H1 (cell line): ENCODE data around the gene SERINC1. TPM values are rescaled to one million over a fixed set of nuclear protein-coding genes. Genes with fewer than 3 reads are reported as not detected.

ENCODE experiments used
- CTCF ChIA-PET: fragments of 300-600 bp; sonication (Branson Sonifier 250); formaldehyde crosslinking; loops from one replicate; lab custom pipeline; 2021; ENCODE audit not compliant: partially characterized antibody; lab: Charles Lee
- POLR2A ChIA-PET: fragments of 300-600 bp; sonication (Branson Sonifier 250); formaldehyde crosslinking; loops from one replicate; lab custom pipeline; 2021; ENCODE audit warnings: inconsistent platforms; ENCODE audit not compliant: partially characterized antibody; lab: Charles Lee
- DNase-seq, 2 experiments: peaks; one replicate each; pipeline versions ENCODE4 v3.0.0 to v3.0.0-alpha.2; 2010 to 2022; ENCODE audit warnings: low spot score in 2 of 2, low read depth in 1 of 2, mixed read lengths in 1 of 2
- FAIRE-seq: peaks from 2 replicates; lab custom pipeline; 2011; peaks lifted over from hg19 to GRCh38; lab: Jason Lieb, UNC
- H2AFZ ChIP-seq: 2 replicates; pipeline ENCODE4 v1.8.1; 2012; ENCODE audit warnings: low read length, inconsistent platforms
- H2AK5ac ChIP-seq: 2 replicates; pipeline ENCODE4 v1.6.1; 2013; ENCODE audit warnings: low read depth, low read length
- H2BK120ac ChIP-seq: replicated peaks from 2 replicates; pipeline ENCODE3; 2013; ENCODE audit warnings: low read depth, low read length, inconsistent platforms
- H2BK12ac ChIP-seq: 2 replicates; pipeline ENCODE4 v1.6.1; 2013; ENCODE audit warnings: low read depth, low read length
- H2BK15ac ChIP-seq: 2 replicates; pipeline ENCODE4 v1.6.1; 2013; ENCODE audit warnings: low read length
- H2BK20ac ChIP-seq: 2 replicates; pipeline ENCODE4 v1.6.1; 2013; ENCODE audit warnings: low read length
- H2BK5ac ChIP-seq: 2 replicates; pipeline ENCODE4 v1.6.1; 2013; ENCODE audit warnings: low read depth, low read length
- H3K14ac ChIP-seq: 2 replicates; pipeline ENCODE4 v1.6.1; 2013; ENCODE audit warnings: inconsistent platforms; ENCODE audit not compliant: insufficient read length
- H3K18ac ChIP-seq: 2 replicates; pipeline ENCODE4 v1.6.1; 2013; ENCODE audit warnings: low read length; ENCODE audit errors: extremely low read depth
- H3K23ac ChIP-seq: 2 replicates; pipeline ENCODE4 v1.6.1; 2013; ENCODE audit warnings: inconsistent platforms; ENCODE audit not compliant: insufficient read length
- H3K23me2 ChIP-seq: 2 replicates; pipeline ENCODE4 v1.6.1; 2013; ENCODE audit warnings: low read depth, low read length
- H3K27ac ChIP-seq: 2 replicates; pipeline ENCODE4 v1.6.1; 2011; ENCODE audit warnings: low read depth, low read length, inconsistent platforms
- H3K27me3 ChIP-seq, 4 experiments: replicated peaks in 1 of 4; 1 replicate in 1 of 4; 2 replicates in 3 of 4; pipeline versions ENCODE4 v1.6.1 to v1.8.1; 2011 to 2013; ENCODE audit warnings: low read length in 3 of 4, mild to moderate bottlenecking in 3 of 4, inconsistent platforms in 2 of 4, mixed read lengths in 2 of 4, moderate library complexity in 1 of 4; ENCODE audit not compliant: control insufficient read depth in 3 of 4, insufficient read depth in 3 of 4; ENCODE audit errors: extremely low read depth in 1 of 4
- H3K36me3 ChIP-seq, 4 experiments: 2 replicates each; pipeline versions ENCODE4 v1.6.1 to v1.8.1; 2011 to 2013; ENCODE audit warnings: mild to moderate bottlenecking in 4 of 4, low read length in 3 of 4, moderate library complexity in 2 of 4, control low read depth in 1 of 4, inconsistent platforms in 1 of 4; ENCODE audit not compliant: insufficient read depth in 4 of 4, control insufficient read depth in 2 of 4
- H3K4ac ChIP-seq: replicated peaks from 2 replicates; pipeline ENCODE3; 2013; ENCODE audit warnings: low read length, low read depth, mixed read lengths, inconsistent platforms; ENCODE audit not compliant: insufficient read length
- H3K4me1 ChIP-seq, 4 experiments: replicated peaks in 1 of 4; 1 replicate in 1 of 4; 2 replicates in 3 of 4; pipeline versions ENCODE4 v1.6.1 to v1.8.1; 2011 to 2013; ENCODE audit warnings: low read length in 3 of 4, inconsistent platforms in 2 of 4, mixed read lengths in 1 of 4; ENCODE audit not compliant: insufficient read depth in 4 of 4, control insufficient read depth in 3 of 4
- H3K4me2 ChIP-seq, 2 experiments: 2 replicates each; pipeline versions ENCODE4 v1.6.1 to v1.8.1; 2011 to 2013; ENCODE audit warnings: low read depth in 2 of 2, low read length in 2 of 2, control low read depth in 1 of 2, inconsistent platforms in 1 of 2, mild to moderate bottlenecking in 1 of 2; ENCODE audit not compliant: insufficient read depth in 1 of 2
- H3K4me3 ChIP-seq, 4 experiments: fragments of 200-600, 300-600 bp in 1 of 4; sonication (generic), shearing (Covaris generic), sonication (Bioruptor Twin) in 1 of 4; 2 replicates each; pipeline versions ENCODE4 v1.5.1 to v1.8.1; 2011 to 2016; ENCODE audit warnings: low read length in 4 of 4, low read depth in 3 of 4, control low read depth in 2 of 4, inconsistent platforms in 2 of 4, mild to moderate bottlenecking in 2 of 4, mixed read lengths in 1 of 4, moderate library complexity in 1 of 4; ENCODE audit not compliant: insufficient read depth in 2 of 4; ENCODE audit errors: extremely low read depth in 1 of 4
- H3K56ac ChIP-seq: replicated peaks from 2 replicates; pipeline ENCODE3; 2013; ENCODE audit warnings: low read depth, mild to moderate bottlenecking, mixed read lengths, low read length, inconsistent platforms; ENCODE audit not compliant: insufficient read length
- H3K79me1 ChIP-seq: 2 replicates; pipeline ENCODE4 v1.6.1; 2013; ENCODE audit warnings: low read depth, low read length, control low read depth
- H3K79me2 ChIP-seq, 2 experiments: 2 replicates each; pipeline versions ENCODE4 v1.6.1 to v1.8.1; 2012 to 2013; ENCODE audit warnings: low read length in 2 of 2, mild to moderate bottlenecking in 2 of 2, inconsistent platforms in 1 of 2; ENCODE audit not compliant: insufficient read depth in 2 of 2, control insufficient read depth in 1 of 2
- H3K9ac ChIP-seq, 4 experiments: replicated peaks in 1 of 4; 1 replicate in 1 of 4; 2 replicates in 3 of 4; pipeline versions ENCODE4 v1.6.1 to v1.8.1; 2011 to 2013; ENCODE audit warnings: low read depth in 3 of 4, low read length in 3 of 4, control low read depth in 2 of 4, mild to moderate bottlenecking in 2 of 4, moderate library complexity in 2 of 4, inconsistent platforms in 1 of 4; ENCODE audit errors: extremely low read depth in 1 of 4
- H3K9me3 ChIP-seq, 2 experiments: 2 replicates each; pipeline versions ENCODE4 v1.6.1 to v1.8.1; 2012 to 2013; ENCODE audit warnings: mild to moderate bottlenecking in 2 of 2, moderate library complexity in 2 of 2, control low read depth in 1 of 2, inconsistent platforms in 1 of 2, low read depth in 1 of 2, low read length in 1 of 2, mixed read lengths in 1 of 2; ENCODE audit not compliant: insufficient read depth in 2 of 2
- H4K20me1 ChIP-seq, 2 experiments: replicated peaks in 1 of 2; 2 replicates each; pipeline versions ENCODE3 to v1.8.1; 2011 to 2013; ENCODE audit warnings: inconsistent platforms in 2 of 2, low read length in 2 of 2, mild to moderate bottlenecking in 1 of 2; ENCODE audit not compliant: insufficient read depth in 2 of 2, control insufficient read depth in 1 of 2
- H4K5ac ChIP-seq: 2 replicates; pipeline ENCODE4 v1.6.1; 2013; ENCODE audit warnings: low read length, low read depth, mixed read lengths, inconsistent platforms; ENCODE audit not compliant: insufficient read length
- H4K8ac ChIP-seq: 2 replicates; pipeline ENCODE4 v1.8.0; 2013; ENCODE audit warnings: mild to moderate bottlenecking, moderate library complexity, low read length, inconsistent platforms; ENCODE audit not compliant: insufficient read depth; ENCODE audit errors: extremely low read depth
- H4K91ac ChIP-seq: replicated peaks from 2 replicates; pipeline ENCODE3; 2013; ENCODE audit warnings: low read length, mixed read lengths, inconsistent platforms; ENCODE audit not compliant: insufficient read length
- CREB1 ChIP-seq: IDR thresholded peaks from 2 replicates; pipeline ENCODE4 v1.6.1; 2012; ENCODE audit warnings: inconsistent platforms
- GTF2F1 ChIP-seq: IDR thresholded peaks from 2 replicates; pipeline ENCODE4 v1.6.1; 2012; ENCODE audit warnings: low read depth, low read length, improper control_type of control experiment, borderline replicate concordance
- WGBS, 2 experiments: shearing (Covaris generic) in 1 of 2; methylation state at CpG; one replicate each; pipeline versions ENCODE4 v1.1.6 to v1.1.7; 2013 to 2015; ENCODE audit warnings: low lambda C conversion rate in 2 of 2, mixed read lengths in 2 of 2, inconsistent platforms in 1 of 2, low coverage in 1 of 2, missing lambda C conversion rate in 1 of 2; ENCODE audit not compliant: insufficient replicate concordance in 2 of 2, insufficient coverage in 1 of 2, insufficient read length in 1 of 2; ENCODE audit errors: extremely low coverage in 1 of 2, missing lambda C conversion rate in 1 of 2; 5-methylcytosine and 5-hydroxymethylcytosine counted together
- polyA plus RNA-seq, 7 experiments: library from polyadenylated mRNA; depleted of rRNA in 3 of 7; stranded (reverse) in 5 of 7; unstranded in 2 of 7; fragments of >200 nt in 5 of 7; fragments of 200-250 nt in 2 of 7; gene quantifications; 1 replicate in 5 of 7; 2 replicates in 1 of 7; 4 replicates in 1 of 7; pipeline versions ENCODE4 v1.2.1 to v1.2.3, GENCODE V29; 2011 to 2013; ENCODE audit warnings: missing spikeins in 2 of 7, mixed read lengths in 2 of 7
- total RNA-seq: library from RNA; stranded (reverse); fragmentation: NEBNext Ultra II Directional; extraction: Animal tissue kit (Norgen Biotek cat#: 25700); gene quantifications from 2 replicates; pipeline ENCODE4 v1.2.1, GENCODE V29; 2021

SERINC1 gene
- total and polyA plus RNA-seq, 2 of the 8 experiments (the other 6 are each of a cell fraction or from before 2014, with no cell fraction given): 15.4 to 38.6 TPM

GRCh38 chr6:122490607-122491006 is 19.0 kb upstream of the SERINC1 start:
- POLR2A ChIA-PET: interaction anchor here (1.1 to 2.4 kb wide), 4 partner anchors 8 to 39 kb away, joined by 3 to 6 read pairs (median 5); no protein-coding TSS in a partner anchor
- H3K4me1 ChIP-seq: no peaks in the 10 kb centered on the region; a peak in 1 of 7 replicates

More at GRCh38 chr6:122490607-122491006, 19.0 kb upstream of the SERINC1 start:
- Histone ChIP-seq H3K27ac (no peak overlapping the region), H3K23me2 (no peaks in the 10 kb centered on the region), H2AK5ac (no peak overlapping the region), H3K4ac (no peak overlapping the region), H3K9me3 (0 out of 4 replicates have a peak, but pooled peaks cover 0 to 2% of the 10 kb centered on the region in 2 experiments), H2AFZ (no peak overlapping the region), H2BK20ac (no peak overlapping the region), H3K36me3 (peaks cover 0 to 35% (median 1%) of the 10 kb centered on the region in 4 experiments; a peak in 6 of 8 replicates), H2BK120ac (no peak overlapping the region), H3K4me2 (no peak overlapping the region), H3K14ac (no peak overlapping the region), H3K4me3 (no peak overlapping the region), H2BK15ac (no peak overlapping the region), H3K56ac (no peak overlapping the region), H2BK5ac (no peak overlapping the region), H3K23ac (no peak overlapping the region), H3K18ac (no peak overlapping the region), H3K9ac (no peak overlapping the region), H2BK12ac (no peak overlapping the region), H4K8ac (no peak overlapping the region), H4K20me1 (no peaks in the 10 kb centered on the region), H3K79me2 (peaks cover 0 to 25% of the 10 kb centered on the region in 2 experiments; a peak in 3 of 4 replicates), H3K27me3 (no peaks in the 10 kb centered on the region), H4K5ac (no peak overlapping the region), H3K79me1 (no peaks in the 10 kb centered on the region), H4K91ac (no peak overlapping the region)
- CTCF ChIA-PET: interaction anchor here (0.8 to 6.1 kb wide), 17 partner anchors 8 to 250 kb away, joined by 3 to 93 read pairs (median 5); no protein-coding TSS in a partner anchor
- WGBS, 2 experiments: 82% methylated on average over 1 of the region's 1 CpG; no CpG with 5 or more reads in 1 of the 2 experiments
- FAIRE-seq (no peak), DNase-seq (no peak)
- TF ChIP-seq GTF2F1 (no peak), CREB1 (no peak)
